ENCODE measurements around the gene FBLN5. TPM values are rescaled to one million over a fixed set of nuclear protein-coding genes. Genes with fewer than 3 reads are reported as not detected.
"Not testable (repeated sequence)": the region's sequence is repeated elsewhere in the genome, so short reads cannot be mapped to it uniquely, and the experiment has no call there.

Gene FBLN5
- total and polyA plus RNA-seq, 2 experiments from 2014 or later, result 157 to 337 TPM

- H2AFZ ChIP-seq, result no peak overlapping the region
- TF ChIP-seq, protein P1, sequence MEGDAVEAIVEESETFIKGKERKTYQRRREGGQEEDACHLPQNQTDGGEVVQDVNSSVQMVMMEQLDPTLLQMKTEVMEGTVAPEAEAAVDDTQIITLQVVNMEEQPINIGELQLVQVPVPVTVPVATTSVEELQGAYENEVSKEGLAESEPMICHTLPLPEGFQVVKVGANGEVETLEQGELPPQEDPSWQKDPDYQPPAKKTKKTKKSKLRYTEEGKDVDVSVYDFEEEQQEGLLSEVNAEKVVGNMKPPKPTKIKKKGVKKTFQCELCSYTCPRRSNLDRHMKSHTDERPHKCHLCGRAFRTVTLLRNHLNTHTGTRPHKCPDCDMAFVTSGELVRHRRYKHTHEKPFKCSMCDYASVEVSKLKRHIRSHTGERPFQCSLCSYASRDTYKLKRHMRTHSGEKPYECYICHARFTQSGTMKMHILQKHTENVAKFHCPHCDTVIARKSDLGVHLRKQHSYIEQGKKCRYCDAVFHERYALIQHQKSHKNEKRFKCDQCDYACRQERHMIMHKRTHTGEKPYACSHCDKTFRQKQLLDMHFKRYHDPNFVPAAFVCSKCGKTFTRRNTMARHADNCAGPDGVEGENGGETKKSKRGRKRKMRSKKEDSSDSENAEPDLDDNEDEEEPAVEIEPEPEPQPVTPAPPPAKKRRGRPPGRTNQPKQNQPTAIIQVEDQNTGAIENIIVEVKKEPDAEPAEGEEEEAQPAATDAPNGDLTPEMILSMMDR (IDR thresholded peaks at IDR 0.05; ENCODE audit: poor library complexity), result no peak
- TF ChIP-seq EZH2phosphoT487 (IDR thresholded peaks at IDR 0.05; ENCODE audit: low read depth, severe bottlenecking, unreplicated experiment) (no peak), EZH2 (IDR thresholded peaks at IDR 0.05; ENCODE audit: borderline replicate concordance) (no peak)
- DNase-seq (ENCODE audit: low spot score), result no peak
- H3K36me3 ChIP-seq (replicated peaks; ENCODE audit: insufficient read depth, low read depth), result no peaks in the 10 kb centered on the region
- H3K27me3 ChIP-seq, result no peaks in the 10 kb centered on the region
- H4K20me1 ChIP-seq (ENCODE audit: insufficient read depth, poor library complexity, severe bottlenecking), result no peaks in the 10 kb centered on the region
- H3K4me1 ChIP-seq (ENCODE audit: insufficient read depth), result peaks cover 9% of the 10 kb centered on the region
- no peaks in the 10 kb centered on the region for H3K79me2 ChIP-seq
- no peaks in the 10 kb centered on the region for H3K9me2 ChIP-seq (replicated peaks; ENCODE audit: insufficient read depth)
- WGBS (ENCODE audit: low lambda C conversion rate, missing lambda C conversion rate), result 91% methylated on average over 15 of the region's 15 CpGs
- no peaks in the 10 kb centered on the region for H3K9me3 ChIP-seq (ENCODE audit: low read depth)
- no peak overlapping the region for H3K4me3 ChIP-seq
- H3K27ac ChIP-seq, result no peak overlapping the region
- H3K4me2 ChIP-seq, result no peak overlapping the region
These were observed 73.8 kb downstream of the FBLN5 start for GRCh38 chr14:91873471-91874415.

- Histone ChIP-seq H3K27ac (no peak overlapping the region), H3K4me2 (no peak overlapping the region), H3K36me3 (replicated peaks; ENCODE audit: insufficient read depth, low read depth) (no peaks in the 10 kb centered on the region)
These were observed 74.7 kb downstream of the FBLN5 start for GRCh38 chr14:91872517-91873470.

DNA sequence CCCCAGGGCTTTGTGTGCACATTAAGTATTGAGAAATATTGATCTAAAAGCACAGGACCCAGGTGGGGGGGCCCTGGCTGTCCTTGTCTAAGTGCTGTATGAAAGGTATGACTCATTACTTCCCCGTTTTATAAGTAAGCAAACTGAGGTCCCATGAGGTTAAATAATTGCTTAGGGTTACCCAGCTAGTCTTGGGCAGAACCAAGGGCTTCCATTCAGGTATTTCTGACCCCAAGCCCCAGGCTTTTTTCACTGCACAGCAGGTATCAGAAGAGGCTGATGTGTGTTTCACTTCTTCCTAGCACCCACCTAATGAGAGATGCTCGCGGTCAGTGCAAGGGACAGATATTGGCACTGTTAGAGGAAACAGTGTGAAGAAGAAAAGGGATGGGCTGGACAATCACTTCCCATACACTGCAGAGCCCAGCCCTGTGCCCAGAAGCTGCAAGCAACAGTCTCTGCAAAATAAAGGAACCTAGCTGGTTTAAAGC is 75.4 kb downstream of the FBLN5 start:
- Histone ChIP-seq H3K4me2 (no peak overlapping the region), H3K27ac (no peak overlapping the region), H3K4me3 (no peak overlapping the region), H3K27me3 (no peaks in the 10 kb centered on the region), H3K79me2 (no peaks in the 10 kb centered on the region), H3K36me3 (replicated peaks; ENCODE audit: insufficient read depth, low read depth) (no peaks in the 10 kb centered on the region), H3K9me3 (ENCODE audit: low read depth) (no peaks in the 10 kb centered on the region), H2AFZ (no peak overlapping the region), H4K20me1 (ENCODE audit: insufficient read depth, poor library complexity, severe bottlenecking) (no peaks in the 10 kb centered on the region), H3K9me2 (replicated peaks; ENCODE audit: insufficient read depth) (no peaks in the 10 kb centered on the region), H3K4me1 (ENCODE audit: insufficient read depth) (peaks cover 9% of the 10 kb centered on the region)
- no peak for DNase-seq (ENCODE audit: low spot score)
- TF ChIP-seq EZH2 (IDR thresholded peaks at IDR 0.05; ENCODE audit: borderline replicate concordance) (no peak), EZH2phosphoT487 (IDR thresholded peaks at IDR 0.05; ENCODE audit: low read depth, severe bottlenecking, unreplicated experiment) (no peak)
- TF ChIP-seq, protein P1 (IDR thresholded peaks at IDR 0.05; ENCODE audit: poor library complexity), result no peak
- WGBS (ENCODE audit: low lambda C conversion rate, missing lambda C conversion rate), result 77% methylated on average over 3 of the region's 3 CpGs

More at GRCh38 chr14:91872517-91873470, 74.7 kb downstream of the FBLN5 start:
- Histone ChIP-seq H3K9me3 (ENCODE audit: low read depth) (no peaks in the 10 kb centered on the region), H3K9me2 (replicated peaks; ENCODE audit: insufficient read depth) (no peaks in the 10 kb centered on the region), H2AFZ (no peak overlapping the region), H3K4me3 (no peak overlapping the region), H3K27me3 (no peaks in the 10 kb centered on the region), H3K79me2 (no peaks in the 10 kb centered on the region), H3K4me1 (ENCODE audit: insufficient read depth) (peaks cover 9% of the 10 kb centered on the region), H4K20me1 (ENCODE audit: insufficient read depth, poor library complexity, severe bottlenecking) (no peaks in the 10 kb centered on the region)
- WGBS (ENCODE audit: low lambda C conversion rate, missing lambda C conversion rate), result 80% methylated on average over 15 of the region's 15 CpGs
- no peak for DNase-seq (ENCODE audit: low spot score)
- TF ChIP-seq EZH2phosphoT487 (IDR thresholded peaks at IDR 0.05; ENCODE audit: low read depth, severe bottlenecking, unreplicated experiment) (no peak), EZH2 (IDR thresholded peaks at IDR 0.05; ENCODE audit: borderline replicate concordance) (no peak)
- TF ChIP-seq, protein P1 (IDR thresholded peaks at IDR 0.05; ENCODE audit: poor library complexity), result no peak

DNA sequence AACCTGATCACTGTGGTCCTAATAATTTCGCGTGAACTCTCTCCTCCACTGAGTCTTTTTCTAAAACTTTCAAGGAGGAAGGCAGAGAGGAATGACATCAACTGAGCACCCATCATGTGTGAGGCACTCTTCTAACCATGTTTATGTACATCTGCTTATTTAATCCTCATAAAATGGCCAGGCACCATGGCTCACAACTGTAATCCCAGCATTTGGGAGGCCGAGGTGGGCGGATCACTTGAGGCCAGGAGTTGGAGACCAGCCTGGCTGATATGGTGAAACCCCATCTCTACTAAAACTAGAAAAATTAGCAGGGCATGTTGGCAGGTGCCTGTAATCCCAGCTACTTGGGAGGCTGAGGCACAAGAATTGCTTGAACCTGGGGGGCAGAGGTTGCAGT is 76.1 kb downstream of the FBLN5 start:
- not testable (repeated sequence) for H3K79me2 ChIP-seq; H3K9me2 ChIP-seq (replicated peaks; ENCODE audit: insufficient read depth); H3K36me3 ChIP-seq (replicated peaks; ENCODE audit: insufficient read depth, low read depth); H3K27ac ChIP-seq; H3K4me3 ChIP-seq; H3K4me2 ChIP-seq; H3K27me3 ChIP-seq; H2AFZ ChIP-seq; H3K4me1 ChIP-seq (ENCODE audit: insufficient read depth); H4K20me1 ChIP-seq (ENCODE audit: insufficient read depth, poor library complexity, severe bottlenecking); DNase-seq (ENCODE audit: low spot score); H3K9me3 ChIP-seq (ENCODE audit: low read depth)
- WGBS (ENCODE audit: low lambda C conversion rate, missing lambda C conversion rate), result 86% methylated on average over 4 of the region's 4 CpGs

All from hepatocyte (in vitro differentiated cells).